GM10266 (cell line): Measurements from ENCODE around the gene SMARCD2.

Experiments used
- DNase-seq: peaks from one replicate; pipeline ENCODE4 v3.0.0; 2012; ENCODE audit errors: extremely low spot score
- TF ChIP-seq, protein P1 (sequence below): IDR thresholded peaks from 2 replicates; pipeline ENCODE4 v1.5.1; 2012; ENCODE audit warnings: mild to moderate bottlenecking, low read depth; ENCODE audit not compliant: control insufficient read depth, insufficient read depth; ENCODE audit errors: missing control alignments

Gene SMARCD2

DNA sequence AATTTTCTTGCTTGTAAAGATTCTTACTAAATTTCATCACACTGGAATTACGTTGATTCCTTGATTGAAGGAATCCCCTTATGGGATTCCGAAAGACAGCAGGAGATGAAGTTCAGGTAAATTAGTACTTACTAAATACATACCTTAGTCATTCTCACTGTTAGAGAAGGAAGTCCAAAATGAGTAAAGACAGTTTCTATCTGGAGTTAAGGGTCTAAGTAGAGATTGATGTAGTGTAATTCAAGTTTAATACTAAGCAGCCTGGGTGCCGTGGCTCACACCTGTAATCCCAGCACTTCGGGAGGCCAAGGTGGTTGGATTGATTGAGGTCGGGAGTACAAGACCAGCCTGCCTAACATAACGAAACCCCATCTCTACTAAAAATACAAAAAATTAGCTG is 59.0 kb downstream of the SMARCD2 start:
- TF ChIP-seq, protein P1, sequence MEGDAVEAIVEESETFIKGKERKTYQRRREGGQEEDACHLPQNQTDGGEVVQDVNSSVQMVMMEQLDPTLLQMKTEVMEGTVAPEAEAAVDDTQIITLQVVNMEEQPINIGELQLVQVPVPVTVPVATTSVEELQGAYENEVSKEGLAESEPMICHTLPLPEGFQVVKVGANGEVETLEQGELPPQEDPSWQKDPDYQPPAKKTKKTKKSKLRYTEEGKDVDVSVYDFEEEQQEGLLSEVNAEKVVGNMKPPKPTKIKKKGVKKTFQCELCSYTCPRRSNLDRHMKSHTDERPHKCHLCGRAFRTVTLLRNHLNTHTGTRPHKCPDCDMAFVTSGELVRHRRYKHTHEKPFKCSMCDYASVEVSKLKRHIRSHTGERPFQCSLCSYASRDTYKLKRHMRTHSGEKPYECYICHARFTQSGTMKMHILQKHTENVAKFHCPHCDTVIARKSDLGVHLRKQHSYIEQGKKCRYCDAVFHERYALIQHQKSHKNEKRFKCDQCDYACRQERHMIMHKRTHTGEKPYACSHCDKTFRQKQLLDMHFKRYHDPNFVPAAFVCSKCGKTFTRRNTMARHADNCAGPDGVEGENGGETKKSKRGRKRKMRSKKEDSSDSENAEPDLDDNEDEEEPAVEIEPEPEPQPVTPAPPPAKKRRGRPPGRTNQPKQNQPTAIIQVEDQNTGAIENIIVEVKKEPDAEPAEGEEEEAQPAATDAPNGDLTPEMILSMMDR = no peak
- no peak for DNase-seq
